Measurements from ENCODE around the gene ACOT7.

Gene ACOT7

GRCh38 chr1:6357243-6357936, 36.2 kb downstream of the ACOT7 start:
- Histone ChIP-seq H3K4me1 (ENCODE audit: control insufficient read depth, insufficient read depth, low read length) (peaks cover 26% of the 10 kb centered on the region), H3K36me3 (ENCODE audit: control insufficient read depth, insufficient read depth, low read length, severe bottlenecking) (no peaks in the 10 kb centered on the region), H3K4me3 (ENCODE audit: low read length) (no peak overlapping the region), H3K9me3 (ENCODE audit: control insufficient read depth, low read length) (no peaks in the 10 kb centered on the region), H3K9ac (ENCODE audit: low read length) (no peak overlapping the region), H3K27me3 (replicated peaks; ENCODE audit: control insufficient read depth, insufficient read depth, low read length) (no peaks in the 10 kb centered on the region)
- no peak for DNase-seq (ENCODE audit: low read depth)

DNA sequence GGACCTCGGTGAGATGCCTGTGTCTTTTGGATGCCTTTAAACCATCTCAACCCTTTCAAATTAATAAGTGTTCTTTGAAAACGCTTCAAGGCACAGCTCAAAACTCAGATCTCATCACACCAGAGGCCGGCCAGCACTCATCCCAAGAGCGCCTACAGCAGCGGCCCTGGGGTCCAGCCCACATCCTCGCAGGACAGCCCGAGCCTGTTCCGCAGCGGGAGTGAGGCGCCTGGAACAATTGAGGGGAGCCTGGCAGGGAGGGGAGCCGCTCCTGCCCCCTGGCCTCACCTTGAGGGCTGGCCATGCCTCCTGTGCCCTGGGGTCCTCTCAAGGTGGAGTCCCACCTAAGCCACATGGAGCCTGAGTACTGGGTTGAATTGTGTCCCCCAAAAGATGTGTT, 37.9 kb downstream of the ACOT7 start:
- Histone ChIP-seq H3K4me1 (ENCODE audit: control insufficient read depth, insufficient read depth, low read length) (peaks cover 26% of the 10 kb centered on the region), H3K9ac (ENCODE audit: low read length) (no peak overlapping the region), H3K36me3 (ENCODE audit: control insufficient read depth, insufficient read depth, low read length, severe bottlenecking) (no peaks in the 10 kb centered on the region), H3K4me3 (ENCODE audit: low read length) (no peak overlapping the region), H3K9me3 (ENCODE audit: control insufficient read depth, low read length) (no peaks in the 10 kb centered on the region), H3K27me3 (replicated peaks; ENCODE audit: control insufficient read depth, insufficient read depth, low read length) (no peaks in the 10 kb centered on the region)
- DNase-seq (ENCODE audit: low read depth) = no peak

GRCh38 chr1:6354659-6355317, 38.8 kb downstream of the ACOT7 start:
- no peaks in the 10 kb centered on the region for H3K27me3 ChIP-seq (replicated peaks; ENCODE audit: control insufficient read depth, insufficient read depth, low read length)
- DNase-seq (ENCODE audit: low read depth) = no peak

GRCh38 chr1:6353955-6354658, 39.5 kb downstream of the ACOT7 start:
- Histone ChIP-seq H3K36me3 (ENCODE audit: control insufficient read depth, insufficient read depth, low read length, severe bottlenecking) (no peaks in the 10 kb centered on the region), H3K4me3 (ENCODE audit: low read length) (no peak overlapping the region), H3K9me3 (ENCODE audit: control insufficient read depth, low read length) (no peaks in the 10 kb centered on the region), H3K9ac (ENCODE audit: low read length) (no peak overlapping the region), H3K4me1 (ENCODE audit: control insufficient read depth, insufficient read depth, low read length) (peaks cover 11% of the 10 kb centered on the region), H3K27me3 (replicated peaks; ENCODE audit: control insufficient read depth, insufficient read depth, low read length) (no peaks in the 10 kb centered on the region)
- no peak for DNase-seq (ENCODE audit: low read depth)

More at GRCh38 chr1:6354659-6355317, 38.8 kb downstream of the ACOT7 start:
- no peaks in the 10 kb centered on the region for H3K36me3 ChIP-seq (ENCODE audit: control insufficient read depth, insufficient read depth, low read length, severe bottlenecking)
- H3K4me1 ChIP-seq (ENCODE audit: control insufficient read depth, insufficient read depth, low read length) = peaks cover 17% of the 10 kb centered on the region
- no peak overlapping the region for H3K4me3 ChIP-seq (ENCODE audit: low read length)
- H3K9me3 ChIP-seq (ENCODE audit: control insufficient read depth, low read length) = no peaks in the 10 kb centered on the region
- H3K9ac ChIP-seq (ENCODE audit: low read length) = no peak overlapping the region

- Histone ChIP-seq H3K4me3 (ENCODE audit: low read length) (no peak overlapping the region), H3K4me1 (ENCODE audit: control insufficient read depth, insufficient read depth, low read length) (peaks cover 8% of the 10 kb centered on the region), H3K9me3 (ENCODE audit: control insufficient read depth, low read length) (no peaks in the 10 kb centered on the region), H3K9ac (ENCODE audit: low read length) (no peak overlapping the region), H3K27me3 (replicated peaks; ENCODE audit: control insufficient read depth, insufficient read depth, low read length) (no peaks in the 10 kb centered on the region), H3K36me3 (ENCODE audit: control insufficient read depth, insufficient read depth, low read length, severe bottlenecking) (no peaks in the 10 kb centered on the region)
- no peak for DNase-seq (ENCODE audit: low read depth)
These were observed 40.0 kb downstream of the ACOT7 start for GRCh38 chr1:6353619-6353954.

- H3K4me3 ChIP-seq (ENCODE audit: low read length) = no peak overlapping the region
- DNase-seq (ENCODE audit: low read depth) = no peak
- H3K4me1 ChIP-seq (ENCODE audit: control insufficient read depth, insufficient read depth, low read length) = peaks cover 8% of the 10 kb centered on the region
- no peaks in the 10 kb centered on the region for H3K9me3 ChIP-seq (ENCODE audit: control insufficient read depth, low read length)
- no peaks in the 10 kb centered on the region for H3K36me3 ChIP-seq (ENCODE audit: control insufficient read depth, insufficient read depth, low read length, severe bottlenecking)
- H3K9ac ChIP-seq (ENCODE audit: low read length) = no peak overlapping the region
- H3K27me3 ChIP-seq (replicated peaks; ENCODE audit: control insufficient read depth, insufficient read depth, low read length) = no peaks in the 10 kb centered on the region
These were observed 41.4 kb downstream of the ACOT7 start for GRCh38 chr1:6352138-6352563.

- H3K4me3 ChIP-seq (ENCODE audit: low read length) = no peak overlapping the region
- peaks cover 8% of the 10 kb centered on the region for H3K4me1 ChIP-seq (ENCODE audit: control insufficient read depth, insufficient read depth, low read length)
- no peak overlapping the region for H3K9ac ChIP-seq (ENCODE audit: low read length)
- H3K36me3 ChIP-seq (ENCODE audit: control insufficient read depth, insufficient read depth, low read length, severe bottlenecking) = no peaks in the 10 kb centered on the region
- DNase-seq (ENCODE audit: low read depth) = no peak
- no peaks in the 10 kb centered on the region for H3K9me3 ChIP-seq (ENCODE audit: control insufficient read depth, low read length)
- H3K27me3 ChIP-seq (replicated peaks; ENCODE audit: control insufficient read depth, insufficient read depth, low read length) = no peaks in the 10 kb centered on the region
These were observed 42.0 kb downstream of the ACOT7 start for GRCh38 chr1:6351480-6352137.

GRCh38 chr1:6350416-6351088, 43.0 kb downstream of the ACOT7 start:
- Histone ChIP-seq H3K9me3 (ENCODE audit: control insufficient read depth, low read length) (no peaks in the 10 kb centered on the region), H3K27me3 (replicated peaks; ENCODE audit: control insufficient read depth, insufficient read depth, low read length) (no peaks in the 10 kb centered on the region), H3K4me1 (ENCODE audit: control insufficient read depth, insufficient read depth, low read length) (peaks cover 8% of the 10 kb centered on the region), H3K4me3 (ENCODE audit: low read length) (no peak overlapping the region), H3K36me3 (ENCODE audit: control insufficient read depth, insufficient read depth, low read length, severe bottlenecking) (no peaks in the 10 kb centered on the region), H3K9ac (ENCODE audit: low read length) (no peak overlapping the region)
- peak; percentile 28 for DNase-seq (ENCODE audit: low read depth)

- no peaks in the 10 kb centered on the region for H3K36me3 ChIP-seq (ENCODE audit: control insufficient read depth, insufficient read depth, low read length, severe bottlenecking)
- no peak overlapping the region for H3K9ac ChIP-seq (ENCODE audit: low read length)
- H3K4me1 ChIP-seq (ENCODE audit: control insufficient read depth, insufficient read depth, low read length) = peaks cover 8% of the 10 kb centered on the region
- DNase-seq (ENCODE audit: low read depth) = no peak
- H3K9me3 ChIP-seq (ENCODE audit: control insufficient read depth, low read length) = no peaks in the 10 kb centered on the region
- H3K27me3 ChIP-seq (replicated peaks; ENCODE audit: control insufficient read depth, insufficient read depth, low read length) = no peaks in the 10 kb centered on the region
- H3K4me3 ChIP-seq (ENCODE audit: low read length) = no peak overlapping the region
These were observed 44.2 kb downstream of the ACOT7 start for GRCh38 chr1:6349254-6349943.

DNA sequence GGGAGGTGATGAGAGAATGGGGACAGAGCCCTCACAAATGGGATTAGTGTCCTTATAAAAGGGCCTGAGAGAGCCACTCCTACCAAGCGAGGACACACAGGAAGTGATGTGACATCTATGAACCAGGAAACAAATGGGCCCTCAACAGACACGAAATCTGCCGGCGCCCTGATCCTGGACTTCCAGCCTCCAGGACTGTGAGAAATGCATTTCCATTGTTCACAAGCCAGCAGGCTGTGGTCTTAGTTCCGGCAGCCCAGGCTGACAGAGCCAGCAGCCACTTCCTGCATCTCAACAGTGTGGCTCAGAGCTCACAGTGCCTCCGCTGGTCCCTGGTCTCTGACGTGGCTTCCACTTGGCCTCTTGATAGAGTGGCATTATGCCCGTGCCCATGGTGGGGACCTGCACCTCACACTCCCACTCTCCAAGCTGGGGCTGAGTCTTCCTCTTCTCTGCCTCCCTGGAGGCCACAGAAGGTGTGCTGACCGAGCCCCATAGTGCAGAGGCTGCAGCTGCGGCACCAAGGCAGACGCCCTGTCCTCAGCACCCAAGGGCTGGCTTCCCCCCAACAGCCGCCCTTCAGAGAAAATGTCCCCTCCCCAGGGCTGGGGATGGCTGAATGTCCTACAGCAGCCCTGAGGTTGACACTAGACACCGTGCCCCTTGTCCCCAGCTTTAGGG, 44.9 kb downstream of the ACOT7 start:
- H3K27me3 ChIP-seq (replicated peaks; ENCODE audit: control insufficient read depth, insufficient read depth, low read length) = no peaks in the 10 kb centered on the region

More for the DNA sequence above, 44.9 kb downstream of the ACOT7 start:
- no peak for DNase-seq (ENCODE audit: low read depth)
- H3K36me3 ChIP-seq (ENCODE audit: control insufficient read depth, insufficient read depth, low read length, severe bottlenecking) = no peaks in the 10 kb centered on the region
- peaks cover 1% of the 10 kb centered on the region for H3K4me1 ChIP-seq (ENCODE audit: control insufficient read depth, insufficient read depth, low read length)
- H3K9me3 ChIP-seq (ENCODE audit: control insufficient read depth, low read length) = no peaks in the 10 kb centered on the region
- no peak overlapping the region for H3K9ac ChIP-seq (ENCODE audit: low read length)
- no peak overlapping the region for H3K4me3 ChIP-seq (ENCODE audit: low read length)
